ENCODE data around the gene TK2.
A peak's percentile ranks its signal among the peaks of the same experiment; 100 is the strongest.
"Not testable (repeated sequence)": the region's sequence is repeated elsewhere in the genome, so short reads cannot be mapped to it uniquely, and the experiment has no call there.

TK2 gene

GRCh38 chr16:66508248-66508913 is 41.5 kb downstream of the TK2 start:
- peak; percentile 31 for DNase-seq (ENCODE audit: low spot score)
- peak; percentile 58 for FAIRE-seq

GRCh38 chr16:66507731-66508239 is 42.1 kb downstream of the TK2 start:
- DNase-seq (ENCODE audit: low spot score) = no peak
- no peak for FAIRE-seq

- FAIRE-seq (no peak), DNase-seq (ENCODE audit: low spot score) (no peak)
Observed at GRCh38 chr16:66503612-66504011, 46.3 kb downstream of the TK2 start.

DNA sequence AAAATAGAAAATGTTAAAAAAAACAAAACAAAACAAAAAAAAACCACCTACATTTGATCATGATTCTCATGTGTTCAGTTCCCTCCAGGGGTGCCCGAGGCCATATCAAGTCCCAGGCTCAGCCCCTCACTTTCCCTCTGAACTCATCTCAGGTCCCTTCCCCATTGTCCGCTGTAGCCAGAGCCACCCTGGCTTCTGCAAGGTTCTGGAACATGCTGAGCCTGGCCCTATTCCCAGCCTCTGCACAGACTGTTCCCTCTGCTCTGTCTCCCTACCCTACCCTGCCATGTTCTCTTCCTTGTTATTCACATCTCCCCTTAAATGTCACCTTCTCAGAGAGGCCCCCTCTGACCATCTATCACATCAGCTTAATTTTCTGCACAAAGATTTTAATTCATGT is 46.9 kb downstream of the TK2 start:
- FAIRE-seq = no peak
- DNase-seq (ENCODE audit: low spot score) = no peak

GRCh38 chr16:66502020-66502913 is 47.7 kb downstream of the TK2 start:
- DNase-seq (ENCODE audit: low spot score) (no peak), FAIRE-seq (no peak)

- not testable (repeated sequence) for DNase-seq (ENCODE audit: low spot score); FAIRE-seq
Observed at GRCh38 chr16:66501563-66501962, 48.4 kb downstream of the TK2 start.

DNA sequence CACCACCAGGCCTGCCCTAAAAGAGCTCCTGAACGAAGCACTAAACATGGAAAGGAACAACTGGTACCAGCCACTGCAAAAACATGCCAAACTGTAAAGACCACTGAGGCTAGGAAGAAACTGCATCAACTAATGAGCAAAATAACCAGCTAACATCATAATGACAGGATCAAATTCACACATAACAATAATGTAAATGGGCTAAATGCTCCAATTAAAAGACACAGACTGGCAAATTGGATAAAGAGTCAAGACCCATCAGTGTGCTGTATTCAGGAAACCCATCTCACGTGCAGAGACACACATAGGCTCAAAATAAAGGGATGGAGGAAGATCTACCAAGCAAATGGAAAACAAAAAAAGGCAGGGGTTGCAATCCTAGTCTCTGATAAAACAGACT is 52.0 kb downstream of the TK2 start:
- DNase-seq (ENCODE audit: low spot score); FAIRE-seq: not testable (repeated sequence)

DNA sequence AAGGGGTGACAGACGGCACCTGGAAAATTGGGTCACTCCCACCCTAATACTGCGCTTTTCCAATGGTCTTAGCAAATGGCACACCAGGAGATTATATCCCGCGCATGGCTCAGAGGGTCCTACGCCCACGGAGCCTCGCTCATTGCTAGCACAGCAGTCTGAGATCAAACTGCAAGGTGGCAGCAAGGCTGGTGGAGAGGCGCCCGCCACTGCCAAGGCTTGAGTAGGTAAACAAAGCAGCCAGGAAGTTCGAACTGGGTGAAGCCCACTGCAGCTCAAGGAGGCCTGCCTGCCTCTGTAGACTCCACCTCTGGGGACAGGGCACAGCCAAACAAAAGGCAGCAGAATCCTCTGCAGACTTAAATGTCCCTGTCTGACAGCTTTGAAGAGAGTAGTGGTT is 53.7 kb downstream of the TK2 start:
- FAIRE-seq; DNase-seq (ENCODE audit: low spot score): not testable (repeated sequence)

- no peak for DNase-seq (ENCODE audit: low spot score)
- FAIRE-seq = no peak
Observed at GRCh38 chr16:66495440-66495839, 54.5 kb downstream of the TK2 start.

- DNase-seq (ENCODE audit: low spot score) (no peak), FAIRE-seq (no peak)
Observed at GRCh38 chr16:66494916-66495315, 55.0 kb downstream of the TK2 start.

DNA sequence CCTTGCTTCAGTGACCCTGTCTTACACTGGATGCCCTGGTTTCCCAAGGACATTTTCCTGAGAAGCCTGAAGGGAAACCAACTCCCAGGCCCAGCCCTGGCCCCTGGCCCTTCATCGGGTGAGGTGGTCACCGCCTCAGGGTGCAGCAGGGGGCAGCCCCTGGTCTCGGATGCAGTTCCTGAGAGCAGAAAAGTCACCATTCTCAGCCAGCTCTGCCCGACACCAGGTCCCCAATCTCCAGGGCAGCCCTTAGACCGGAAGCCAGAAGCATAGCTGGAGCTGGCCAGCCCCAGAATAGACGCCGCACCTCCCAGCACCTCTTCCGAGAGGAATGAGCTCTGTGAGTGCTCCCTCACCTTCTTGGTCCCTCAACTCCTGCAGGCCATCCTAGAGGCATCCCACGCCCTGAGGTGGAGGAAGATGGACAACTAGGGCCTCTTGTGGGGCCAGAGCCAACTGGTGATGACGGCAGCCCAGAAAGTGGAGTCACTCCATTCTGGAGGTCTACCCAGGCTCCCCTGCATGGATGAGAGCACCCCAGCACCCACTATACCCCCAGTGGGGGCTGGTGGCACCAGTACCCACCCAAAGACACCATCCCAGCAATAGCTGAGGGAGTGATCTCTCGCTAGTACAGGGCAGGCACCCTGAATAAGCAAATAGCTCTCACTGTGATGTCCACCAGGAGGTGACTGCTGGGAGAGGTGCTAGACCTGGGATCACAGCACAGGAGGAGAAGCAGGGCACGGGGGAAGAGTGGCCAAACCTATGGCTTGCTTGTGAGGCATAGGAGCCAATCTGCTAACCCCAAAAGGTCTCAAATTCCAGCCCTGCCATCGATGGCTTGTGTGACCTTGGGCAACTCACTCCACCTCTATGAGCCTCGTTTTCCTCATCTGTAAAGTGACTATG is 56.2 kb downstream of the TK2 start:
- DNase-seq (ENCODE audit: low spot score) = no peak
- FAIRE-seq = no peak

GRCh38 chr16:66491716-66492064 is 58.2 kb downstream of the TK2 start:
- no peak for FAIRE-seq
- DNase-seq (ENCODE audit: low spot score) = no peak

DNA sequence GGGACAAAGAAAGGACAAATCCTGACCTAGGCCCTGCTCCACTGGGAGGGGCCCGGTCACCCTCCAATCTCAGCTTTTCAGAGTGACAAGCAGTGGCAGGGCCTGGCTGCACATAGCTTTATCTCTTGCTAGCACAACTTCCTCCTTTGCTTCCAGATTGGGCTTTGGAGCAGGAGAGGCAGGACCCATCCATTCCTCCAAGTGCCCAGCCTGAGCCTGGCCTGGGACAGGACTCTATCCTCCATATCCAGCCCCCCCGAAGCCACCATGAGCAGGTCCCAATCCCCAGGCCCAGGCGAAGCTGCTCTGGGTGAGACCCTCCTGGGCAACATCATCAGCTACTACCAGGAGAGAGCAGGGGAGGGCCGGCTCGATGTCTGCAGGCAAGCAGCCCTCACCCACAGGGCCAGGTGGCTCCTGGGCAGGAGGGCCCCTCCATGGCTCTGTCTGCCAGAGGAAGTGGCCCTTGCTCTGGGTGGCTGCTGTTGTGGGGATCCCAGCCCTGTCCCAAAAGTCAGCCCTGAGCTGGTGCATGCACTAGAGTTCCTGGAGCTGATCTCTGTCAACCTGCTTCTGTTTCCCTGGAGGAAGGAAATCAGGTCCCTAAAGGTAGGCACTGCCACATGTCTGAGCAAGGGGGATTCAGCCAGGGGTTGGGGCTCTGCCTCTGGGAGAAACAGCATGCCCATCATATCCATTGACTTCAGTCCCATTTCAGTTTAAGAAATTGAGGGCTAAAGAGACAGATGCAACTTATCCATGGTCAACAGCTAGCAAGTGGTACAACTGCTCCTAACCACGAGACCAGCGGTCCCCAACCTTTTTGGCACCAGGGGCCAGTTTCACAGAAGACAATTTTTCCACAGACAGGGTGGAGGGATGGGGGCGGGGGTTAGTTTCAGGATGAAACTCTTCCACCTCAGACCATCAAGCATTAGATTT is 58.9 kb downstream of the TK2 start:
- FAIRE-seq (no peak), DNase-seq (ENCODE audit: low spot score) (no peak)

- FAIRE-seq (no peak), DNase-seq (ENCODE audit: low spot score) (no peak)
Observed at GRCh38 chr16:66489818-66490217, 60.1 kb downstream of the TK2 start.

- DNase-seq (ENCODE audit: low spot score) = no peak
- FAIRE-seq = no peak
Observed at GRCh38 chr16:66489385-66489784, 60.5 kb downstream of the TK2 start.

- FAIRE-seq (no peak), DNase-seq (ENCODE audit: low spot score) (no peak)
Observed at GRCh38 chr16:66488505-66488904, 61.4 kb downstream of the TK2 start.

DNA sequence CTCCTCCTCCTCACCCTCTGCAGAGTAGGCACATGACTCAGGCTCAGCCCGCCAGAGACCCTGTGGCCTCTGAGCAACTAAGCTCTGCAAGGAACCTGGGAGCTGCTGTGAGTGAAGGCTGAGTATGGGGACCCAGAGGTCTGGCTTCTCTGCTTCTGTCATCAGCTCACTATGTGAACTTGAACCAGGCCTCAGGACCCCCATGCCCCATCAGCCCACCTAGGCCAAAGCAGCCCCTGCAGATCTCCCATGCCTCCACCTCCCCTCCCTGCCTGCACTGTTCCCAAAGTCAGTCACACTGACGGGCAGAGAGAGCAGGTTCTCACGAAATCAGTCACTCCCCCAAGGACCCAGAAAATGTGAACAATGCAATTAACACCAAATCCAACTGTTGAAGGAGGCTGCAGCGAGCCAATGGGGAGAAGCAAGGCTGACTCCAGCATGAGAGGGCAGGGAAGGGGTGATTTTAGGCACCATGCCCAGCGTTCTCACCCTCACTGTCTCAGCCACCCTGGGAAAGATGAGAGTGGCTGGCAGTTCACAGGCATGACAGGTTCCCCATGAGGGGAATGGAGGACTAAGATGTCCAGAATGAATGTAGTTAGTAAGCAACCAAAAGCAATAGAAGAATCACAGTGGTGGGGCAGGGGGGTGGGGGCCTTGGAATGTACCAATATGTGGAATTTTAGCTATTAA is 62.2 kb downstream of the TK2 start:
- DNase-seq (ENCODE audit: low spot score) (no peak), FAIRE-seq (no peak)

DNA sequence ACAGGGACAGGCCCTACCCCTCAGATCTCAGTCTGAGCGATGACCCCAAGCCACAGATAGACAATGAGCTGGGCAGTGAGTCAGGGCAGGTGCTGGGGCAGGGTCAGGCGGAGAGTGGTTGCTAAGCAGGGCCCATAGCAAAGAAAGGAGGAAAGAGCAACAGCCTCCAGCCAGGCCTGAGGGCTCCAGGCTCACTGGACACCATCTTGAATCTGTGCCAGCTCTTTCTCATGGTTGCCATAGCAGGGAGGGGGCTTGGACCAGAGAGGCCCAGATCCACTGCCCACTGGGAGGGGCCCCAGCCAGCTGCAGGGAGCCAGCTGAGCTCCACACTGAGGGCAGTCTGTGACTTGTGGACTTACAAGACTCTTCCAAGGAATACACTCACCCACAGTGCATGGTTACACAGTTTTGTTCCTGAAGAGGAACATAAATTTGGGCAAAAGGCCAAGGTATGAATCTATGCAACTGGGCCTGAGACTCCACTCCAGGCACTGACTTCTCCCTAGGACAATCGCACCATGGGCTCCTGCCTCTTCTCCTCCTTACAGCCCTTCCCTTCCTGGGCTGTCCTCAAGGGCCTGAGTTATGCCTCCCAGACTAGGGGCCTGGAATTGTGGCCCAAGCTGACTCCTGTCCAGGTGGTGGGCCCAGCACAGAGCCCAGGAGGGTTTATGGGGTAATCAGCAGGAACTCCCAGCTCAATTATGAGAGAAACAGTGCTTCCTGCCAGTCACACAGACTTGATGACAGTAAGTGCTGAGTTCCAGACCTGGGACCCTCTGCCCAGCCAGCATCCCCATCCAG is 62.9 kb downstream of the TK2 start:
- no peak for FAIRE-seq
- peak; percentile 42 for DNase-seq (ENCODE audit: low spot score)

- FAIRE-seq = no peak
Observed at GRCh38 chr16:66486199-66486772, 63.6 kb downstream of the TK2 start.

More at GRCh38 chr16:66486199-66486772, 63.6 kb downstream of the TK2 start:
- DNase-seq (ENCODE audit: low spot score) = no peak

Data from RCC 7860 (cell line).